ENCODE measurements around the gene CDKAL1. TPM values are rescaled to one million over a fixed set of nuclear protein-coding genes. Genes with fewer than 3 reads are reported as not detected.

The CDKAL1 gene
- total and polyA plus RNA-seq, 2 of the 13 experiments (the other 11 are each of a cell fraction or from before 2014, with no cell fraction given), result 9.5 to 27.7 TPM

GRCh38 chr6:21003780-21004541, 469.7 kb downstream of the CDKAL1 start (continued):
- TF ChIP-seq, protein P1, sequence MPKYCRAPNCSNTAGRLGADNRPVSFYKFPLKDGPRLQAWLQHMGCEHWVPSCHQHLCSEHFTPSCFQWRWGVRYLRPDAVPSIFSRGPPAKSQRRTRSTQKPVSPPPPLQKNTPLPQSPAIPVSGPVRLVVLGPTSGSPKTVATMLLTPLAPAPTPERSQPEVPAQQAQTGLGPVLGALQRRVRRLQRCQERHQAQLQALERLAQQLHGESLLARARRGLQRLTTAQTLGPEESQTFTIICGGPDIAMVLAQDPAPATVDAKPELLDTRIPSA (CRISPR knock-in tag; IDR thresholded peaks at IDR 0.05; ENCODE audit: borderline replicate concordance), result no peak
- TF ChIP-seq MLX (CRISPR knock-in tag; IDR thresholded peaks at IDR 0.05) (no peak), ZMYM4 (CRISPR knock-in tag; IDR thresholded peaks at IDR 0.05) (peak; percentile 65; the same call in 1 of the 2 replicates), CREM (IDR thresholded peaks at IDR 0.05) (peak; percentile 97), CREM (CRISPR knock-in tag; IDR thresholded peaks at IDR 0.05) (no peak), HNRNPH1 (optimal IDR thresholded peaks at IDR 0.05; ENCODE audit: low read depth, low read length) (no peak), ZNF672 (CRISPR knock-in tag; IDR thresholded peaks at IDR 0.05) (no peak), AHR (CRISPR knock-in tag; IDR thresholded peaks at IDR 0.05) (no peak), HMGXB4 (CRISPR knock-in tag; IDR thresholded peaks at IDR 0.05; ENCODE audit: borderline replicate concordance in 1 of 2, low read depth in 1 of 2) (no peak), AKAP8 (CRISPR knock-in tag; IDR thresholded peaks at IDR 0.05) (peak; percentile 28; the same call in 1 of the 2 replicates), ASH2L (IDR thresholded peaks at IDR 0.05; ENCODE audit: insufficient read length, low read depth, low read length) (peak; percentile 55)
- TF ChIP-seq, protein P2, sequence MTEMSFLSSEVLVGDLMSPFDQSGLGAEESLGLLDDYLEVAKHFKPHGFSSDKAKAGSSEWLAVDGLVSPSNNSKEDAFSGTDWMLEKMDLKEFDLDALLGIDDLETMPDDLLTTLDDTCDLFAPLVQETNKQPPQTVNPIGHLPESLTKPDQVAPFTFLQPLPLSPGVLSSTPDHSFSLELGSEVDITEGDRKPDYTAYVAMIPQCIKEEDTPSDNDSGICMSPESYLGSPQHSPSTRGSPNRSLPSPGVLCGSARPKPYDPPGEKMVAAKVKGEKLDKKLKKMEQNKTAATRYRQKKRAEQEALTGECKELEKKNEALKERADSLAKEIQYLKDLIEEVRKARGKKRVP (CRISPR knock-in tag; IDR thresholded peaks at IDR 0.05), result peak in 1 of 2 experiments; percentile 26; a peak in 1 of 4 replicates
- TF ChIP-seq, protein P3, sequence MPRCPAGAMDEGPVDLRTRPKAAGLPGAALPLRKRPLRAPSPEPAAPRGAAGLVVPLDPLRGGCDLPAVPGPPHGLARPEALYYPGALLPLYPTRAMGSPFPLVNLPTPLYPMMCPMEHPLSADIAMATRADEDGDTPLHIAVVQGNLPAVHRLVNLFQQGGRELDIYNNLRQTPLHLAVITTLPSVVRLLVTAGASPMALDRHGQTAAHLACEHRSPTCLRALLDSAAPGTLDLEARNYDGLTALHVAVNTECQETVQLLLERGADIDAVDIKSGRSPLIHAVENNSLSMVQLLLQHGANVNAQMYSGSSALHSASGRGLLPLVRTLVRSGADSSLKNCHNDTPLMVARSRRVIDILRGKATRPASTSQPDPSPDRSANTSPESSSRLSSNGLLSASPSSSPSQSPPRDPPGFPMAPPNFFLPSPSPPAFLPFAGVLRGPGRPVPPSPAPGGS (CRISPR knock-in tag; IDR thresholded peaks at IDR 0.05), result no peak
- TF ChIP-seq, protein P4, sequence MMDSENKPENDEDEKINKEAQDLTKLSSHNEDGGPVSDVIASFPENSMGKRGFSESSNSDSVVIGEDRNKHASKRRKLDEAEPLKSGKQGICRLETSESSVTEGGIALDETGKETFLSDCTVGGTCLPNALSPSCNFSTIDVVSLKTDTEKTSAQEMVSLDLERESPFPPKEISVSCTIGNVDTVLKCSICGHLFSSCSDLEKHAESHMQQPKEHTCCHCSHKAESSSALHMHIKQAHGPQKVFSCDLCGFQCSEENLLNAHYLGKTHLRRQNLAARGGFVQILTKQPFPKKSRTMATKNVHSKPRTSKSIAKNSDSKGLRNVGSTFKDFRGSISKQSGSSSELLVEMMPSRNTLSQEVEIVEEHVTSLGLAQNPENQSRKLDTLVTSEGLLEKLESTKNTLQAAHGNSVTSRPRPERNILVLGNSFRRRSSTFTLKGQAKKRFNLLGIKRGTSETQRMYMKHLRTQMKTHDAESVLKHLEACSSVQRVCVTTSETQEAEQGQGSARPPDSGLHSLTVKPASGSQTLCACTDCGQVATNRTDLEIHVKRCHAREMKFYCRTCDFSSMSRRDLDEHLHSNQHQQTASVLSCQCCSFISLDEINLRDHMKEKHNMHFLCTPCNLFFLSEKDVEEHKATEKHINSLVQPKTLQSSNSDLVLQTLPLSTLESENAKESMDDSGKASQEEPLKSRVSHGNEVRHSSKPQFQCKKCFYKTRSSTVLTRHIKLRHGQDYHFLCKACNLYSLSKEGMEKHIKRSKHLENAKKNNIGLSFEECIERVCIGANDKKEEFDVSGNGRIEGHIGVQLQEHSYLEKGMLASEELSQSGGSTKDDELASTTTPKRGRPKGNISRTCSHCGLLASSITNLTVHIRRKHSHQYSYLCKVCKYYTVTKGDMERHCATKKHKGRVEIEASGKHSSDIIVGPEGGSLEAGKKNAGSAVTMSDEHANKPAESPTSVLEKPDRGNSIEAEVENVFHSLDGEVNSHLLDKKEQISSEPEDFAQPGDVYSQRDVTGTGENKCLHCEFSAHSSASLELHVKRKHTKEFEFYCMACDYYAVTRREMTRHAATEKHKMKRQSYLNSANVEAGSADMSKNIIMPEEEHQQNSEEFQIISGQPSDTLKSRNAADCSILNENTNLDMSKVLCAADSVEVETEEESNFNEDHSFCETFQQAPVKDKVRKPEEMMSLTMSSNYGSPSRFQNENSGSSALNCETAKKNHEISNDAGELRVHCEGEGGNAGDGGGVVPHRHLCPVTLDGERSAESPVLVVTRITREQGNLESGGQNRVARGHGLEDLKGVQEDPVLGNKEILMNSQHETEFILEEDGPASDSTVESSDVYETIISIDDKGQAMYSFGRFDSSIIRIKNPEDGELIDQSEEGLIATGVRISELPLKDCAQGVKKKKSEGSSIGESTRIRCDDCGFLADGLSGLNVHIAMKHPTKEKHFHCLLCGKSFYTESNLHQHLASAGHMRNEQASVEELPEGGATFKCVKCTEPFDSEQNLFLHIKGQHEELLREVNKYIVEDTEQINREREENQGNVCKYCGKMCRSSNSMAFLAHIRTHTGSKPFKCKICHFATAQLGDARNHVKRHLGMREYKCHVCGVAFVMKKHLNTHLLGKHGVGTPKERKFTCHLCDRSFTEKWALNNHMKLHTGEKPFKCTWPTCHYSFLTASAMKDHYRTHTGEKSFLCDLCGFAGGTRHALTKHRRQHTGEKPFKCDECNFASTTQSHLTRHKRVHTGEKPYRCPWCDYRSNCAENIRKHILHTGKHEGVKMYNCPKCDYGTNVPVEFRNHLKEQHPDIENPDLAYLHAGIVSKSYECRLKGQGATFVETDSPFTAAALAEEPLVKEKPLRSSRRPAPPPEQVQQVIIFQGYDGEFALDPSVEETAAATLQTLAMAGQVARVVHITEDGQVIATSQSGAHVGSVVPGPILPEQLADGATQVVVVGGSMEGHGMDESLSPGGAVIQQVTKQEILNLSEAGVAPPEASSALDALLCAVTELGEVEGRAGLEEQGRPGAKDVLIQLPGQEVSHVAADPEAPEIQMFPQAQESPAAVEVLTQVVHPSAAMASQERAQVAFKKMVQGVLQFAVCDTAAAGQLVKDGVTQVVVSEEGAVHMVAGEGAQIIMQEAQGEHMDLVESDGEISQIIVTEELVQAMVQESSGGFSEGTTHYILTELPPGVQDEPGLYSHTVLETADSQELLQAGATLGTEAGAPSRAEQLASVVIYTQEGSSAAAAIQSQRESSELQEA (CRISPR knock-in tag; IDR thresholded peaks at IDR 0.05; ENCODE audit: not compliant biosample characterization), result no peak
